H9 (cell line): ENCODE results near the gene GGACT. TPM values are rescaled to one million over a fixed set of nuclear protein-coding genes. Genes with fewer than 3 reads are reported as not detected.

Experiments
- DNase-seq: peaks from one replicate; pipeline ENCODE4 v3.0.0-alpha.2; 2017
- H2AFZ ChIP-seq: one replicate; pipeline ENCODE4 v1.6.1; 2013; ENCODE audit warnings: mild to moderate bottlenecking, low read length, control low read depth, moderate library complexity
- H2AK5ac ChIP-seq: 2 replicates; pipeline ENCODE4 v1.6.1; 2013; ENCODE audit warnings: low read length, control low read depth, mixed read lengths; ENCODE audit not compliant: insufficient read length
- H2BK120ac ChIP-seq: one replicate; pipeline ENCODE4 v1.6.1; 2013; ENCODE audit warnings: low read depth, mild to moderate bottlenecking, low read length, control low read depth, inconsistent platforms; ENCODE audit not compliant: poor library complexity, severe bottlenecking
- H2BK12ac ChIP-seq: 2 replicates; pipeline ENCODE4 v1.6.1; 2013; ENCODE audit warnings: low read length, control low read depth, mixed read lengths, low read depth; ENCODE audit not compliant: insufficient read length
- H2BK15ac ChIP-seq: 2 replicates; pipeline ENCODE4 v1.6.1; 2013; ENCODE audit warnings: low read depth, low read length, control low read depth
- H2BK20ac ChIP-seq: one replicate; pipeline ENCODE4 v1.6.1; 2013; ENCODE audit warnings: low read depth, mild to moderate bottlenecking, low read length, control low read depth, inconsistent platforms; ENCODE audit not compliant: poor library complexity, severe bottlenecking
- H2BK5ac ChIP-seq: 2 replicates; pipeline ENCODE4 v1.6.1; 2013; ENCODE audit warnings: low read length, control low read depth, mixed read lengths; ENCODE audit not compliant: insufficient read length
- H3K14ac ChIP-seq: 2 replicates; pipeline ENCODE4 v1.6.1; 2013; ENCODE audit warnings: low read length, control low read depth; ENCODE audit not compliant: insufficient read depth
- H3K18ac ChIP-seq: 2 replicates; pipeline ENCODE4 v1.6.1; 2013; ENCODE audit warnings: low read depth, mild to moderate bottlenecking, mixed read lengths, low read length, control low read depth; ENCODE audit not compliant: insufficient read length
- H3K23ac ChIP-seq: 2 replicates; pipeline ENCODE4 v1.6.1; 2013; ENCODE audit warnings: low read length, control low read depth, mixed read lengths, low read depth; ENCODE audit not compliant: insufficient read length
- H3K23me2 ChIP-seq: 2 replicates; pipeline ENCODE4 v1.6.1; 2013; ENCODE audit warnings: low read depth, mild to moderate bottlenecking, mixed read lengths, low read length, control low read depth; ENCODE audit not compliant: insufficient read length, poor library complexity, severe bottlenecking
- H3K27ac ChIP-seq: 2 replicates; pipeline ENCODE4 v1.5.1; 2013; ENCODE audit warnings: low read length, control low read depth, mixed read lengths, low read depth; ENCODE audit not compliant: insufficient read length
- H3K27me3 ChIP-seq: 2 replicates; pipeline ENCODE4 v1.6.1; 2013; ENCODE audit warnings: low read length, control low read depth, inconsistent platforms; ENCODE audit not compliant: insufficient read depth
- H3K4ac ChIP-seq: 2 replicates; pipeline ENCODE4 v1.6.1; 2013; ENCODE audit warnings: low read depth, mild to moderate bottlenecking, control low read depth, inconsistent platforms, low read length, moderate library complexity
- H3K4me1 ChIP-seq: 2 replicates; pipeline ENCODE4 v1.6.1; 2013; ENCODE audit warnings: low read length, control low read depth, inconsistent platforms; ENCODE audit not compliant: insufficient read depth
- H3K4me2 ChIP-seq: 2 replicates; pipeline ENCODE4 v1.6.1; 2013; ENCODE audit warnings: low read length, control low read depth, mixed read lengths; ENCODE audit not compliant: insufficient read length, insufficient read depth
- H3K56ac ChIP-seq: 2 replicates; pipeline ENCODE4 v1.6.1; 2013; ENCODE audit warnings: low read depth, mild to moderate bottlenecking, mixed read lengths, low read length, control low read depth; ENCODE audit not compliant: insufficient read length
- H3K79me1 ChIP-seq: 2 replicates; pipeline ENCODE4 v1.6.1; 2013; ENCODE audit warnings: low read depth, mild to moderate bottlenecking, moderate library complexity, low read length, control low read depth, inconsistent platforms; ENCODE audit not compliant: insufficient read depth, poor library complexity, severe bottlenecking
- H3K79me2 ChIP-seq: 2 replicates; pipeline ENCODE4 v1.6.1; 2013; ENCODE audit warnings: low read length, control low read depth, inconsistent platforms; ENCODE audit not compliant: insufficient read depth
- H3K9ac ChIP-seq: 2 replicates; pipeline ENCODE4 v1.6.1; 2013; ENCODE audit warnings: low read length, control low read depth, mixed read lengths; ENCODE audit not compliant: insufficient read length; ENCODE audit errors: extremely low read depth
- H3K9me3 ChIP-seq: one replicate; pipeline ENCODE4 v1.6.1; 2013; ENCODE audit warnings: low read depth, low read length, inconsistent platforms; ENCODE audit not compliant: control insufficient read depth
- H3T11ph ChIP-seq: one replicate; pipeline ENCODE4 v1.6.1; 2013; ENCODE audit warnings: mild to moderate bottlenecking, low read length, control low read depth, inconsistent platforms
- H4K20me1 ChIP-seq: one replicate; pipeline ENCODE4 v1.6.1; 2013; ENCODE audit not compliant: control insufficient read depth, insufficient read length, insufficient read depth
- H4K5ac ChIP-seq: 2 replicates; pipeline ENCODE4 v1.6.1; 2013; ENCODE audit warnings: low read depth, mild to moderate bottlenecking, mixed read lengths, low read length, control low read depth; ENCODE audit not compliant: insufficient read length
- H4K8ac ChIP-seq: replicated peaks from 2 replicates; pipeline ENCODE4 v1.6.1; 2013; ENCODE audit warnings: low read length, control low read depth, mixed read lengths, low read depth; ENCODE audit not compliant: insufficient read length
- H4K91ac ChIP-seq: 2 replicates; pipeline ENCODE4 v1.6.1; 2013; ENCODE audit warnings: low read depth, mild to moderate bottlenecking, moderate library complexity, mixed read lengths, low read length, control low read depth; ENCODE audit not compliant: insufficient read length
- H3K27ac Mint-ChIP-seq, 3 experiments: 2 replicates in 2 of 3; 3 replicates in 1 of 3; pipeline ENCODE4 v1.8.0; 2020 to 2021; ENCODE audit warnings: mixed read lengths in 3 of 3, mild to moderate bottlenecking in 1 of 3, moderate library complexity in 1 of 3
- H3K27me3 Mint-ChIP-seq: 2 replicates; pipeline ENCODE4 v1.8.0; 2021; ENCODE audit warnings: low read depth, mild to moderate bottlenecking, moderate library complexity, mixed read lengths
- H3K36me3 Mint-ChIP-seq, 3 experiments: 2 replicates in 2 of 3; 3 replicates in 1 of 3; pipeline ENCODE4 v1.8.0; 2020 to 2021; ENCODE audit warnings: low read depth in 3 of 3, mixed read lengths in 3 of 3; ENCODE audit not compliant: insufficient read depth in 1 of 3
- H3K4me1 Mint-ChIP-seq, 2 experiments: 2 replicates each; pipeline ENCODE4 v1.8.0; 2020; ENCODE audit warnings: mixed read lengths in 2 of 2
- H3K4me3 Mint-ChIP-seq, 2 experiments: 2 replicates in 1 of 2; 3 replicates in 1 of 2; pipeline ENCODE4 v1.8.0; 2020 to 2021; ENCODE audit warnings: mild to moderate bottlenecking in 2 of 2, mixed read lengths in 2 of 2, moderate library complexity in 1 of 2
- H3K9me3 Mint-ChIP-seq, 2 experiments: 2 replicates in 1 of 2; 3 replicates in 1 of 2; pipeline ENCODE4 v1.8.0; 2020; ENCODE audit warnings: mild to moderate bottlenecking in 2 of 2, mixed read lengths in 2 of 2, moderate library complexity in 1 of 2
- WGBS: extraction: QIAGEN DNeasy Blood & Tissue Kit; methylation state at CpG from one replicate; pipeline ENCODE4 v1.1.7; 2013; ENCODE audit warnings: missing lambda C conversion rate, low lambda C conversion rate, mixed read lengths; ENCODE audit not compliant: insufficient read length; ENCODE audit errors: extremely low coverage; 5-methylcytosine and 5-hydroxymethylcytosine counted together
- total RNA-seq: library from RNA; stranded (reverse); gene quantifications from 2 replicates; pipeline ENCODE4 v1.2.1, GENCODE V29; 2021
- TF ChIP-seq, protein P1 (sequence below): fragments of 200-600 bp; sonication (generic); conservative IDR thresholded peaks from 3 replicates; pipeline ENCODE4 v1.8.0; 2021; ENCODE audit warnings: antibody characterized with exemption, mild to moderate bottlenecking

GGACT gene
- total RNA-seq, 1 experiment from 2014 or later, result 1.3 TPM

DNA sequence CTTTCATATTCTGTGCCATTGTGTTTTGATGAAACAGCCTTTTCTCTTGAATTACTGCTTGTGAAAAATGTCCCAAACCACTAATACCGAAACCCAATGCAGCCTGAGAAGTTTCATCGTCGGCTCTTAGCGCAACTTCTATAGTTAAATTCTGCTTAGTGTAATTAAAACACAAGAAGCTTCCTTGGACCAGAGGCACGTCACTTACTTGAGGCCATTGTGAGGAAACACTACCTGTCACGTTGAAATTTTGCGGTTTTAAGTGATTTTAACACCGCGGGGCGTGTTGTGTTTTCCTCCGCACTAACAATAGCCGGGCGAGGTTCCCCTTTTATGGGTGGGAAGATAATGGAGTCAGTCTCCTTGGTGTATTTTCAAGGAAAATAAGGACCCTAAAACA lies 70.9 kb downstream of the GGACT start:
- H3K9me3 ChIP-seq, result no peaks in the 10 kb centered on the region
- no peak overlapping the region for H3K9ac ChIP-seq
- DNase-seq, result no peak
- H3K4ac ChIP-seq, result no peak overlapping the region
- H2BK15ac ChIP-seq, result no peak overlapping the region
- Mint-ChIP-seq H3K36me3 (peaks cover 0 to 7% (median 0%) of the 10 kb centered on the region in 3 experiments; a peak in 3 of 7 replicates), H3K27me3 (no peaks in the 10 kb centered on the region), H3K27ac (peak overlapping the region in 1 of 3 experiments; percentile 31; a peak in 1 of 7 replicates), H3K4me1 (peaks cover 58 to 68% of the 10 kb centered on the region in 2 experiments), H3K4me3 (no peak overlapping the region), H3K9me3 (no peaks in the 10 kb centered on the region)
- no peak overlapping the region for H2AK5ac ChIP-seq
- H3T11ph ChIP-seq, result no peak overlapping the region
- H3K79me1 ChIP-seq, result no peaks in the 10 kb centered on the region
- H2BK5ac ChIP-seq, result no peak overlapping the region
- H3K4me2 ChIP-seq, result no peak overlapping the region
- no peak overlapping the region for H3K23ac ChIP-seq
- H2BK120ac ChIP-seq, result no peak overlapping the region
- H3K27me3 ChIP-seq, result no peaks in the 10 kb centered on the region
- H3K23me2 ChIP-seq, result no peaks in the 10 kb centered on the region
- no peak overlapping the region for H4K91ac ChIP-seq
- H4K8ac ChIP-seq, result no peak overlapping the region
- TF ChIP-seq, protein P1, sequence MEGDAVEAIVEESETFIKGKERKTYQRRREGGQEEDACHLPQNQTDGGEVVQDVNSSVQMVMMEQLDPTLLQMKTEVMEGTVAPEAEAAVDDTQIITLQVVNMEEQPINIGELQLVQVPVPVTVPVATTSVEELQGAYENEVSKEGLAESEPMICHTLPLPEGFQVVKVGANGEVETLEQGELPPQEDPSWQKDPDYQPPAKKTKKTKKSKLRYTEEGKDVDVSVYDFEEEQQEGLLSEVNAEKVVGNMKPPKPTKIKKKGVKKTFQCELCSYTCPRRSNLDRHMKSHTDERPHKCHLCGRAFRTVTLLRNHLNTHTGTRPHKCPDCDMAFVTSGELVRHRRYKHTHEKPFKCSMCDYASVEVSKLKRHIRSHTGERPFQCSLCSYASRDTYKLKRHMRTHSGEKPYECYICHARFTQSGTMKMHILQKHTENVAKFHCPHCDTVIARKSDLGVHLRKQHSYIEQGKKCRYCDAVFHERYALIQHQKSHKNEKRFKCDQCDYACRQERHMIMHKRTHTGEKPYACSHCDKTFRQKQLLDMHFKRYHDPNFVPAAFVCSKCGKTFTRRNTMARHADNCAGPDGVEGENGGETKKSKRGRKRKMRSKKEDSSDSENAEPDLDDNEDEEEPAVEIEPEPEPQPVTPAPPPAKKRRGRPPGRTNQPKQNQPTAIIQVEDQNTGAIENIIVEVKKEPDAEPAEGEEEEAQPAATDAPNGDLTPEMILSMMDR, result no peak
- no peak overlapping the region for H3K56ac ChIP-seq
- no peak overlapping the region for H4K5ac ChIP-seq
- H2AFZ ChIP-seq, result no peak overlapping the region
- H3K79me2 ChIP-seq, result no peaks in the 10 kb centered on the region
- no peaks in the 10 kb centered on the region for H4K20me1 ChIP-seq
- no peak overlapping the region for H3K18ac ChIP-seq
- no peak overlapping the region for H3K27ac ChIP-seq
- no peak overlapping the region for H2BK12ac ChIP-seq
- no CpG with 5 or more reads among the region's 13 CpGs for WGBS
- H3K4me1 ChIP-seq, result peaks cover 17% of the 10 kb centered on the region; the same call in 1 of the 2 replicates
- H2BK20ac ChIP-seq, result no peak overlapping the region
- no peak overlapping the region for H3K14ac ChIP-seq
